SJCRH30 (cell line): ENCODE data around the gene SPATA46. TPM values are rescaled to one million over a fixed set of nuclear protein-coding genes. Genes with fewer than 3 reads are reported as not detected.
A peak's percentile ranks its signal among the peaks of the same experiment; 100 is the strongest.
"Not testable (repeated sequence)": the region's sequence is repeated elsewhere in the genome, so short reads cannot be mapped to it uniquely, and the experiment has no call there.

Experiments used
- DNase-seq, 2 experiments: peaks; one replicate each; pipeline ENCODE4 v3.0.0-alpha.2; 2015 to 2020
- H3K27ac ChIP-seq: fragments of 250-450 bp; sonication (Bioruptor Pico); 2 replicates; pipeline ENCODE4 v1.5.1; 2020; ENCODE audit warnings: mild to moderate bottlenecking, moderate library complexity
- H3K27me3 ChIP-seq: fragments of 250-450 bp; sonication (Bioruptor Pico); 2 replicates; pipeline ENCODE4 v1.5.1; 2020; ENCODE audit warnings: mild to moderate bottlenecking, moderate library complexity
- H3K36me3 ChIP-seq: fragments of 250-450 bp; sonication (Bioruptor Pico); 2 replicates; pipeline ENCODE4 v1.5.1; 2020; ENCODE audit warnings: mild to moderate bottlenecking, moderate library complexity
- H3K4me1 ChIP-seq: fragments of 250-450 bp; sonication (Bioruptor Pico); 2 replicates; pipeline ENCODE4 v1.5.1; 2020; ENCODE audit warnings: mild to moderate bottlenecking, moderate library complexity
- H3K4me3 ChIP-seq: fragments of 250-450 bp; sonication (Bioruptor Pico); 2 replicates; pipeline ENCODE4 v1.5.1; 2020; ENCODE audit warnings: mild to moderate bottlenecking, moderate library complexity
- H3K9me3 ChIP-seq: fragments of 250-450 bp; sonication (Bioruptor Pico); replicated peaks from 2 replicates; pipeline ENCODE4 v1.5.1; 2020; ENCODE audit warnings: mild to moderate bottlenecking, moderate library complexity
- total RNA-seq: library from RNA; depleted of rRNA; stranded (reverse); fragments of >200 nt; shearing (Covaris generic); gene quantifications from 2 replicates; pipeline ENCODE4 v1.2.3, GENCODE V29; 2014; rRNA removed

SPATA46 gene
- total RNA-seq, result not detected in 2 replicates

- Histone ChIP-seq H3K9me3 (no peaks in the 10 kb centered on the region), H3K27ac (no peak within 1 kb of the TSS), H3K4me1 (peaks cover 18% of the 10 kb centered on the region), H3K27me3 (no peaks in the 10 kb centered on the region), H3K4me3 (no peak within 1 kb of the TSS), H3K36me3 (no peaks in the 10 kb centered on the region)
- DNase-seq, result no peak
Observed at GRCh38 chr1:162376691-162377090, at the start of gene SPATA46. TSS of gene SPATA46 (minus strand) at chr1:162376854. CDS start at chr1:162376790, 64 bp downstream.

GRCh38 chr1:162422662-162423375, 46.2 kb upstream of the SPATA46 start:
- DNase-seq, result no peak
- no peaks in the 10 kb centered on the region for H3K36me3 ChIP-seq
- H3K4me3 ChIP-seq, result no peak overlapping the region
- H3K27me3 ChIP-seq, result no peaks in the 10 kb centered on the region
- H3K27ac ChIP-seq, result no peak overlapping the region
- H3K9me3 ChIP-seq, result no peaks in the 10 kb centered on the region
- H3K4me1 ChIP-seq, result no peaks in the 10 kb centered on the region

GRCh38 chr1:162421258-162422164, 44.9 kb upstream of the SPATA46 start:
- no peaks in the 10 kb centered on the region for H3K36me3 ChIP-seq
- peak in 1 of 2 experiments; percentile 11 for DNase-seq
- no peak overlapping the region for H3K4me3 ChIP-seq
- no peak overlapping the region for H3K27ac ChIP-seq
- no peaks in the 10 kb centered on the region for H3K27me3 ChIP-seq
- no peaks in the 10 kb centered on the region for H3K4me1 ChIP-seq
- H3K9me3 ChIP-seq, result no peaks in the 10 kb centered on the region

- H3K9me3 ChIP-seq, result no peaks in the 10 kb centered on the region
- H3K4me1 ChIP-seq, result no peaks in the 10 kb centered on the region
- no peak for DNase-seq
- no peaks in the 10 kb centered on the region for H3K27me3 ChIP-seq
- H3K4me3 ChIP-seq, result no peak overlapping the region
- H3K27ac ChIP-seq, result no peak overlapping the region
- no peaks in the 10 kb centered on the region for H3K36me3 ChIP-seq
Observed at GRCh38 chr1:162420120-162420519, 43.5 kb upstream of the SPATA46 start.

GRCh38 chr1:162419450-162419931, 42.8 kb upstream of the SPATA46 start:
- H3K9me3 ChIP-seq, DNase-seq, H3K4me1 ChIP-seq, H3K27me3 ChIP-seq, H3K4me3 ChIP-seq, H3K36me3 ChIP-seq, H3K27ac ChIP-seq: not testable (repeated sequence)

- not testable (repeated sequence) for H3K9me3 ChIP-seq, H3K4me3 ChIP-seq, H3K4me1 ChIP-seq, DNase-seq, H3K27me3 ChIP-seq, H3K36me3 ChIP-seq, H3K27ac ChIP-seq
Observed at GRCh38 chr1:162418584-162418983, 41.9 kb upstream of the SPATA46 start.

- Histone ChIP-seq H3K4me1 (no peaks in the 10 kb centered on the region), H3K4me3 (no peak overlapping the region), H3K27me3 (no peaks in the 10 kb centered on the region), H3K9me3 (no peaks in the 10 kb centered on the region), H3K36me3 (no peaks in the 10 kb centered on the region), H3K27ac (no peak overlapping the region)
- no peak for DNase-seq
Observed at GRCh38 chr1:162417650-162418049, 41.0 kb upstream of the SPATA46 start.

- H3K9me3 ChIP-seq, result no peaks in the 10 kb centered on the region
- H3K27ac ChIP-seq, result no peak overlapping the region
- no peak for DNase-seq
- no peaks in the 10 kb centered on the region for H3K27me3 ChIP-seq
- H3K36me3 ChIP-seq, result no peaks in the 10 kb centered on the region
- no peak overlapping the region for H3K4me3 ChIP-seq
- no peaks in the 10 kb centered on the region for H3K4me1 ChIP-seq
Observed at GRCh38 chr1:162416909-162417308, 40.3 kb upstream of the SPATA46 start.

- no peak overlapping the region for H3K4me3 ChIP-seq
- H3K27ac ChIP-seq, result no peak overlapping the region
- H3K27me3 ChIP-seq, result no peaks in the 10 kb centered on the region
- H3K9me3 ChIP-seq, result no peaks in the 10 kb centered on the region
- H3K4me1 ChIP-seq, result no peaks in the 10 kb centered on the region
- DNase-seq, result no peak
- H3K36me3 ChIP-seq, result no peaks in the 10 kb centered on the region
Observed at GRCh38 chr1:162416215-162416614, 39.6 kb upstream of the SPATA46 start.

- DNase-seq, result no peak
- H3K4me1 ChIP-seq, result no peaks in the 10 kb centered on the region
- no peak within 1 kb of the TSS for H3K27ac ChIP-seq
- no peaks in the 10 kb centered on the region for H3K9me3 ChIP-seq
- no peak within 1 kb of the TSS for H3K4me3 ChIP-seq
- no peaks in the 10 kb centered on the region for H3K36me3 ChIP-seq
- H3K27me3 ChIP-seq, result no peaks in the 10 kb centered on the region
Observed at GRCh38 chr1:162412002-162412401, 35.3 kb upstream of the SPATA46 start, which contains the start of gene SH2D1B. TSS of gene SH2D1B (minus strand) at chr1:162412136. CDS start at chr1:162412016, 120 bp downstream.

- H3K27me3 ChIP-seq, result no peaks in the 10 kb centered on the region
- H3K9me3 ChIP-seq, result no peaks in the 10 kb centered on the region
- H3K36me3 ChIP-seq, result no peaks in the 10 kb centered on the region
- H3K4me1 ChIP-seq, result no peaks in the 10 kb centered on the region
- no peak overlapping the region for H3K27ac ChIP-seq
- H3K4me3 ChIP-seq, result no peak overlapping the region
- DNase-seq, result no peak
Observed at GRCh38 chr1:162407539-162407938, 30.9 kb upstream of the SPATA46 start.

- Histone ChIP-seq H3K27me3 (no peaks in the 10 kb centered on the region), H3K9me3 (no peaks in the 10 kb centered on the region), H3K27ac (no peak overlapping the region), H3K4me3 (no peak overlapping the region), H3K4me1 (no peaks in the 10 kb centered on the region), H3K36me3 (no peaks in the 10 kb centered on the region)
- DNase-seq, result no peak
Observed at GRCh38 chr1:162406811-162407210, 30.2 kb upstream of the SPATA46 start.

GRCh38 chr1:162405800-162406199, 29.1 kb upstream of the SPATA46 start:
- no peak for DNase-seq
- H3K9me3 ChIP-seq, result no peaks in the 10 kb centered on the region
- no peaks in the 10 kb centered on the region for H3K27me3 ChIP-seq
- no peaks in the 10 kb centered on the region for H3K36me3 ChIP-seq
- no peaks in the 10 kb centered on the region for H3K4me1 ChIP-seq
- H3K27ac ChIP-seq, result no peak overlapping the region
- no peak overlapping the region for H3K4me3 ChIP-seq

GRCh38 chr1:162404550-162405160, 28.0 kb upstream of the SPATA46 start:
- Histone ChIP-seq H3K27ac (no peak overlapping the region), H3K4me3 (no peak overlapping the region)

More at GRCh38 chr1:162404550-162405160, 28.0 kb upstream of the SPATA46 start:
- Histone ChIP-seq H3K27me3 (no peaks in the 10 kb centered on the region), H3K36me3 (no peaks in the 10 kb centered on the region), H3K9me3 (no peaks in the 10 kb centered on the region), H3K4me1 (no peaks in the 10 kb centered on the region)
- DNase-seq, result no peak
